SU-DHL-6 (cell line): ENCODE data around the gene GOT2.

Experiments
- CTCF ChIP-seq: fragments of 200-600 bp; sonication (generic); IDR thresholded peaks from one replicate; pipeline ENCODE4 v1.5.1; 2017; ENCODE audit warnings: antibody characterized with exemption, mild to moderate bottlenecking, low read length, moderate library complexity; ENCODE audit not compliant: insufficient read depth, poor library complexity, severe bottlenecking
- EZH2phosphoT487 ChIP-seq: fragments of 200-600 bp; sonication (generic), shearing (Covaris generic); conservative IDR thresholded peaks from 2 replicates; pipeline ENCODE4 v1.6.1; 2018; ENCODE audit warnings: mild to moderate bottlenecking, antibody characterized with exemption, low read length, moderate library complexity, mixed read lengths

GRCh38 chr16:58670177-58670576 lies 63.9 kb downstream of the GOT2 start:
- TF ChIP-seq CTCF (no peak), EZH2phosphoT487 (no peak)
